Stimulated activated CD4-positive, alpha-beta T cell treated with anti-CD3 and anti-CD28 coated beads, Interleukin-4, amount 100 ng/mL, for 48 hours (primary cell): Measurements from ENCODE around the gene LRP3.
"Not testable (repeated sequence)": the region's sequence is repeated elsewhere in the genome, so short reads cannot be mapped to it uniquely, and the experiment has no call there.

Experiments
- DNase-seq, 2 donors: peaks; one replicate each; pipeline ENCODE4 v3.0.0-alpha.2; 2020; ENCODE audit warnings: low read depth in 2 of 2

The LRP3 gene

GRCh38 chr19:33215438-33216197, 21.5 kb downstream of the LRP3 start:
- DNase-seq, result no peak

- no peak for DNase-seq
Measured at GRCh38 chr19:33216198-33216830, 22.2 kb downstream of the LRP3 start.

- DNase-seq, result no peak
Measured at GRCh38 chr19:33217881-33218280, 23.8 kb downstream of the LRP3 start.

- DNase-seq, result no peak
Measured at GRCh38 chr19:33219261-33219815, 25.2 kb downstream of the LRP3 start.

- no peak for DNase-seq
Measured at GRCh38 chr19:33220115-33220514, 26.0 kb downstream of the LRP3 start.

GRCh38 chr19:33220735-33221134, 26.6 kb downstream of the LRP3 start:
- DNase-seq, result no peak

- DNase-seq, result no peak
Measured at GRCh38 chr19:33221638-33222037, 27.5 kb downstream of the LRP3 start.

- not testable (repeated sequence) for DNase-seq
Measured at GRCh38 chr19:33222255-33222654, 28.1 kb downstream of the LRP3 start.

GRCh38 chr19:33224694-33225457, 30.7 kb downstream of the LRP3 start:
- no peak for DNase-seq

GRCh38 chr19:33225458-33225926, 31.4 kb downstream of the LRP3 start, which contains the start of gene SLC7A10:
SLC7A10 (minus strand) TSS chr19:33225850; CDS start chr19:33225703, 147 bp downstream.
- DNase-seq, result no peak

- no peak for DNase-seq
Measured at GRCh38 chr19:33226550-33227241, 32.6 kb downstream of the LRP3 start.

- DNase-seq, result no peak
Measured at GRCh38 chr19:33227242-33227650, 33.1 kb downstream of the LRP3 start.

- no peak for DNase-seq
Measured at GRCh38 chr19:33227870-33228599, 33.9 kb downstream of the LRP3 start.

- DNase-seq, result no peak
Measured at GRCh38 chr19:33229962-33230361, 35.8 kb downstream of the LRP3 start.

- DNase-seq, result no peak
Measured at GRCh38 chr19:33231511-33231910, 37.4 kb downstream of the LRP3 start.

GRCh38 chr19:33232656-33233055, 38.5 kb downstream of the LRP3 start:
- DNase-seq, result no peak

GRCh38 chr19:33233056-33233873, 39.1 kb downstream of the LRP3 start:
- no peak for DNase-seq

- DNase-seq, result no peak
Measured at GRCh38 chr19:33234092-33234491, 40.0 kb downstream of the LRP3 start.

- no peak for DNase-seq
Measured at GRCh38 chr19:33234736-33235135, 40.6 kb downstream of the LRP3 start.
